Cardiac muscle cell (in vitro differentiated cells and primary cell): ENCODE measurements around the gene COL5A1. TPM values are rescaled to one million over a fixed set of nuclear protein-coding genes. Genes with fewer than 3 reads are reported as not detected.

Experiments
- DNase-seq, 2 donors: peaks; one replicate each; pipeline versions ENCODE4 v3.0.0 to v3.0.0-alpha.2; 2010 to 2017; ENCODE audit warnings: low read depth in 1 of 2, low spot score in 1 of 2
- H3K27ac ChIP-seq: fragments of 200-600 bp; sonication (generic); 2 replicates; pipeline ENCODE4 v1.5.1; 2016
- H3K27me3 ChIP-seq: fragments of 200-600 bp; sonication (generic); 2 replicates; pipeline ENCODE4 v1.6.0; 2016; ENCODE audit warnings: control low read depth
- H3K36me3 ChIP-seq: fragments of 200-600 bp; sonication (generic); 2 replicates; pipeline ENCODE4 v1.5.1; 2016; ENCODE audit warnings: control low read depth
- H3K4me1 ChIP-seq: fragments of 200-600 bp; sonication (generic); 2 replicates; pipeline ENCODE4 v1.8.1; 2017; ENCODE audit warnings: low read depth, mild to moderate bottlenecking, mixed run types
- H3K4me3 ChIP-seq: fragments of 200-600 bp; sonication (generic); 2 replicates; pipeline ENCODE4 v1.5.1; 2016; ENCODE audit warnings: mild to moderate bottlenecking
- H3K9me3 ChIP-seq: fragments of 200-600 bp; sonication (generic); 2 replicates; pipeline ENCODE4 v1.5.1; 2017; ENCODE audit warnings: low read depth, mild to moderate bottlenecking, control low read depth
- CTCF ChIP-seq: IDR thresholded peaks from 2 replicates; pipeline ENCODE4 v1.5.1; 2012; ENCODE audit warnings: low read depth, mild to moderate bottlenecking, low read length
- polyA plus RNA-seq: library from polyadenylated mRNA; unstranded; fragments of >200 nt; fragmentation: Nextera tagmentation; extraction: Ambion mirVana; gene quantifications from 2 replicates; pipeline ENCODE4 v1.2.1, GENCODE V29; 2016
- total RNA-seq: library from RNA; depleted of rRNA; stranded (reverse); fragments of >200 nt; gene quantifications from 2 replicates; pipeline ENCODE4 v1.2.3, GENCODE V29; 2016

COL5A1 gene
- total and polyA plus RNA-seq, 2 experiments from 2014 or later: 34.5 to 129 TPM

- TF ChIP-seq CTCF: no peak
- Histone ChIP-seq H3K4me1 (peaks cover 6% of the 10 kb centered on the region), H3K27me3 (no peaks in the 10 kb centered on the region), H3K9me3 (no peaks in the 10 kb centered on the region), H3K36me3 (no peaks in the 10 kb centered on the region), H3K27ac (no peak overlapping the region), H3K4me3 (no peak overlapping the region)
- no peak for DNase-seq
Observed at GRCh38 chr9:134722120-134722701, 80.6 kb downstream of the COL5A1 start.

GRCh38 chr9:134723037-134723436 is 81.4 kb downstream of the COL5A1 start:
- H3K27ac ChIP-seq: no peak overlapping the region
- no peaks in the 10 kb centered on the region for H3K9me3 ChIP-seq
- H3K4me3 ChIP-seq: no peak overlapping the region
- DNase-seq: no peak
- TF ChIP-seq CTCF: no peak
- H3K4me1 ChIP-seq: no peaks in the 10 kb centered on the region
- H3K36me3 ChIP-seq: no peaks in the 10 kb centered on the region
- no peaks in the 10 kb centered on the region for H3K27me3 ChIP-seq

GRCh38 chr9:134723491-134724190 is 82.0 kb downstream of the COL5A1 start:
- H3K36me3 ChIP-seq: no peaks in the 10 kb centered on the region
- no peak overlapping the region for H3K4me3 ChIP-seq
- DNase-seq: no peak
- no peak for TF ChIP-seq CTCF
- no peaks in the 10 kb centered on the region for H3K4me1 ChIP-seq
- no peaks in the 10 kb centered on the region for H3K27me3 ChIP-seq
- H3K27ac ChIP-seq: no peak overlapping the region
- no peaks in the 10 kb centered on the region for H3K9me3 ChIP-seq

- TF ChIP-seq CTCF: no peak
- H3K4me1 ChIP-seq: no peaks in the 10 kb centered on the region
- no peak for DNase-seq
- no peaks in the 10 kb centered on the region for H3K36me3 ChIP-seq
- H3K9me3 ChIP-seq: no peaks in the 10 kb centered on the region
- H3K4me3 ChIP-seq: no peak overlapping the region
- no peaks in the 10 kb centered on the region for H3K27me3 ChIP-seq
- H3K27ac ChIP-seq: no peak overlapping the region
Observed at GRCh38 chr9:134724202-134724911, 82.8 kb downstream of the COL5A1 start.

DNA sequence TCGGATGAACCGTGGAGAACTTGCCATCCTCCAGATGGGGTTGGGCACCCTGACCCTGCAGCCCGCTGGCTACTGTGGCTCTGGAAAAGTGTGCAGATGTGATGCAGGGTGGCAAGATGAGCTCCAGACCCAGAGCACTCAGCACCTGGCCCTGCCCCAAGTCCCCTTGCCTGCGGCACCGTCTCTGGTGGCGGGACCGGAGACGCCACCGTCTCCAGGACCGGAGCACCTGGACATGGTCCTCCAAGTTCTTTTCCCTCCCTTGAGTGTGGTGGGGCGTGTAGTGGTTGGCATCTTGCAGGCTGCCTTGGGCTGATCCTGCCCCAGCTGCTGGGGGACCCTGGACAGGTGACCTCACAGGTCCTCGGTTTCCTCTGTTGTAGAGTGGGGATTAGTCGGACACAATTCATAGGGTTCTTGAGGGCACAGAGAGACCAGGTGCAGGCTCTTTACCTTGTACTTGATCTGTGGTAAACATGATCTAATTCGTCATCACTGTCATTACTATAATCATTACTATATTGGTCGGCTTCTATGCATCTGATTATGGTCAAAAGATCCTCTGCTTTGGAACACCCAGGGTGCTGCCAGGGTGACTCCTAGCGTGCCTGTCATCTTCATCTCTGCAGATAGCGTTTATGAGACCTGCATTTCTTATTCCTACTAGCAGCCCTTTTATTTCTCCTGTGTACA is 83.5 kb downstream of the COL5A1 start:
- Histone ChIP-seq H3K36me3 (no peaks in the 10 kb centered on the region), H3K9me3 (no peaks in the 10 kb centered on the region)

More for the DNA sequence above, 83.5 kb downstream of the COL5A1 start:
- H3K4me1 ChIP-seq: no peaks in the 10 kb centered on the region
- H3K4me3 ChIP-seq: no peak overlapping the region
- TF ChIP-seq CTCF: no peak
- H3K27ac ChIP-seq: no peak overlapping the region
- no peaks in the 10 kb centered on the region for H3K27me3 ChIP-seq
- DNase-seq: no peak
